ENCODE data around the gene BRICD5.
A peak's percentile ranks its signal among the peaks of the same experiment; 100 is the strongest.
"Not testable (repeated sequence)": the region's sequence is repeated elsewhere in the genome, so short reads cannot be mapped to it uniquely, and the experiment has no call there.

Gene BRICD5

DNA sequence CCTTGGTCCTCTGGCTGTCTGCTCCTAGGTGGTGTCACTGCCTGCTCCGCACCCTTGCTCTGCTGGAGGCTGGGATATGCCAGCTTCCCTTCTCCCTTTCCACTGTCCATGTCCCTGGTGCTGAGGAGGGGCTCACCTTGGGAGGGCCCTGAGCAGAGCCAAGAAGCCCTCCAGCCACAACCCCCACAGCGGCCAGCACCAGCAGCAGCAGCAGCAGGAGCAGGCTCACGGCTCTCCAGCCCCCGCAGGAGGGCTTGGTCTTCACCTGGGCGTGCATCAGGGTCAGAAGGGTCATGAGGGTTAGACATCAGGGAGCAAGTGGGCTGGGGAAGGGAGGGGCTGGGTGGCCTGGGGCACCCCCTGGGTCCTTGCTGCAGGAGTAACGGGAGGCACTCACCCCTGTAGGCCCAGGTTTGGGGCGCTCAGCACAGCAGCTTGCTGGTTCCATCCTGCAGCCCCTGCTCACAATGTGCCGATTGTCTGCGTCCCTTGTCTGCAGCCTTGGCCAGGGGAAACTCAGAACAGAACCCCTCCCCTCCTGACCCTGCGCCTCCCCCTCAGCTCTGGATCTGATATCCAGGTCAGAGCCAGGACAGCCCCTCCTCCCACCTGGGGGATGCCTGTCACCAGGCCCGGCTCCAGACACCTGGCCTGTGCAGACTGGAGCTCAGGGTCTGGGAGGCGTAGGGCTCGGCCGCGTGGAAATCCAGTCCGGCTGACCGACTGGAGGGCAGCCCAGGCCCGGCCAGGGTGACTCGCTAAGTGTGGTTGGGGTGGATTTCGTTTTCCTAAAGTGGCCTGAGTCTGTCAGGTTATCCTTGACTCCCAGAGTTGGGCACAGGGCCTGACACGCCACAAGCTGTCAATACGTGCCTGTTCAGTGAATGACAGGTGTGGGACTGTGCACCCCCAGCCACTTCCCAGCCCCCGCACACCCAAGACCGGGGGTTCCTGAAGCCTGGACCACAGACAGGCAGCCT is at the start of gene BRICD5:
Gene BRICD5 (minus strand): TSS at position 478 of the 980 bp plus-strand sequence. CDS start 30 bp downstream, at position 448.
- H3K4me3 ChIP-seq (ENCODE audit: low read depth, low read length) = no peak within 1 kb of the TSS

DNA sequence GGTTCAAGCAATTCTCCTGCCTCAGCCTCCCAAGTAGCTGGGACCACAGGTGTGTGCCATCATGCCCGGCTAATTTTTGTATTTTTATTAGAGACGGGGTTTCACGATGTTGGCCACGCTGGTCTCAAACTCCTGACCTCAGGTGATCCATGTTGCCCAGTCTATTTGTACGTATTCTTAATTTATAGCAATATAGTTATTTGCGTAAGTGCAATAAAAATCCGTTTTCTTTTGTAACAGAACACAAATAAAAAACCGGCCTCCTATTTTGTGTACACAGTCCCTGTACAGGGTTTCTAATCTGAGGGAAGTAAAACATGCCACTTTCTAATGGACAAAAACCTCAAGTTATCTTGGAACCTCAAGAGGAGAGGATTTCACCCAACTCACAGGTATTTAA is 49.6 kb upstream of the BRICD5 start:
- no peak overlapping the region for H3K4me3 ChIP-seq (ENCODE audit: low read depth, low read length)

DNA sequence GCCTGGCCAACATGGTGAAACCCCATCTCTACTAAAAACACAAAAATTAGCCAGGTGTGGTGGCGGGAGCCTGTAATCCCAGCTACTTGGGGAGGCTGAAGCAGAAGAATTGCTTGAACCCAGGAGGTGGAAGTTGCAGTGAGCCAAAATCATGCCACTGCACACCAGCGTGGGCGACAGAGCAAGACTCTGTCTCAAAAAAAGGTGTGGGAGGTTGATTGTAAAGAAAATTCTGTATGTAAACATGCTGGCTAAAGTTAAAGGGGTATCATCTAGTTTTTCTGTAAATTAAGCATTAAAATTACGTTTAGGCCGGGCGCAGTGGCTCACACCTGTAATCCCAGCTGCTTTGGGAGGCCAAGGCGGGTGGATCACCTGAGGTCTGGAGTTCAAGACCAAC is 47.9 kb upstream of the BRICD5 start:
- H3K4me3 ChIP-seq (ENCODE audit: low read depth, low read length) = not testable (repeated sequence)

DNA sequence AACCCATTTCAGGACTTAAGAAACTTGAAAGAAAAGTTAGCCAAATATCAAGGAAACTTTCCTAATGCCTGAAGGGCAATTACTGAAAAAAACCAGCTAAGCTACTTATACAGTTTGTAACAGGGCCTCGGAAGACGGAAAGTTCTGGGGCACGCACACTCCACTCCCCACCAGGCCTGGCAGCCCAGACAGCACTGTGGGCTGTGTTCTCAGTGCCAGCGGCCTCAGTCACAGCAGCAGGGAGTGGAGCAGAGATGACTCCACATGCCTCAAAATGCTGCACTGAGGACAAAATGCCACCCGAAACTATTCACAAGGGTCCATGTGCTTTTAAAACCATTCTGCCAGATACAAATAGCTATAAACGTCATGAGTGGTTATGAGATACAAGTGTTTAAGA is 47.1 kb upstream of the BRICD5 start:
- H3K4me3 ChIP-seq (ENCODE audit: low read depth, low read length) = no peak overlapping the region

DNA sequence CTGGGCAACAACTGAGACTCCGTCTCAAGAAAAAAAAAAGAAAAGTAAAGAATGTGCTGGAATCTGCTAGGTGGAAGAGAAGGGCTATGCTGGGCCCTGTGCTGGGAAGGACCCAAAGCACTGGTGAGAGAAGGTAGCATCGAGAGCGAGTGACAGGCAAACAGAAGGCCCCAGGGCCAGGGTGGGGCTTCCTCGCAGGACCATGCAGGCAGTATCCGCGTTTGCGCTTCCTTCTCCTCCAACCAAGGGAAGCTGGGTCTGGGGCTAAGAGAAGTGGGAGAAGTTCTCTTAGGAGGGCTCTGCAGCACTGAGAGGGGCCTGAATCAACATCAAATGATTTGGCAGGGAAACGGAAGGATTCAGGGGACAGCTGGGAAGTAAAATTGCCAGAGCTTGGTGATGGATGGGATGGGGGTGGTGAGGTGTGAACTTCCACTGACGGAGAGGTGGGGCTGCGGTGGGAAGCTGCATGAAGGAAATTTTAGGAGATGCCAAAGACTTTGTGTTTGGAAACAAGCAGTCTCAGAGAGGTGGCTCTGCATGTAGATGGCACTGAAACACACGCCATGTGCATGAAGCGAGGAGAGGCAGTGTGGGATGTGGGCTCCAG is 46.0 kb upstream of the BRICD5 start:
- H3K4me3 ChIP-seq (ENCODE audit: low read depth, low read length) = no peak overlapping the region

DNA sequence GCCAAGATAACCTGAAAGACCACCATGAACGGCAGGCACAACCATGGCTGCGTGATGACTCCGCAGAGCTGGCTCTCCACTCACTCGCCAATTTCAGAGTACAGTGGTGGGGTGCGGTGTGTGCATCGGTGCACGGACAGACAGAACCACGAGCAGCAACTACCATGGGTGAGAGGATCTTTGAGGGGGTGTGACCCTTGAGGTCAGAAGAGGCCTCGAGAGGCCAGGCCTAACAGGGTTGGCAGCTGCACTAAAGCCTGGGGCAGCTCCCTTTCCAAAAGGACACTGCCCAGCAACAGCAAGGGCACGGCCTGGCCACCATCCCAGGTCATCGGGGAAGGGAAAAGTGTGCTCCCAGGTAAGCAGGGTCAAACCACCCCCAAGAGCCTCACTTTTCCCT is 42.6 kb upstream of the BRICD5 start:
- H3K4me3 ChIP-seq (ENCODE audit: low read depth, low read length) = no peak overlapping the region

DNA sequence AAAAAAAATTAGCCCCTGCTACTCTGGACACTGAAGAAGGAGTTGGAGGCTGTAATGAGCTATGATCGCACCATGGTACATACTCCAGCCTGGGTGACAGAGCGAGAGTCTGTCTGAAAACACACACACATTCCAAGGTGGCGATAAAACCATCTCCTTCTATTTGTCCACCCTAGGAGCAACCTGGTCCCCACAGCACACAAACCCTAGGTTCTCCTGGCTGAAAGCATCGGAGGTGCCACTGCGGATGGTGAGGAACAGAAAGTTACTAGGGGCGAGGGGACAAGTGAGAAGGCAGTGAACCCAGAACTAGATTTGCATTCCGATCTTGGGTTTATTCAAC is 42.1 kb upstream of the BRICD5 start:
- no peak overlapping the region for H3K4me3 ChIP-seq (ENCODE audit: low read depth, low read length)

DNA sequence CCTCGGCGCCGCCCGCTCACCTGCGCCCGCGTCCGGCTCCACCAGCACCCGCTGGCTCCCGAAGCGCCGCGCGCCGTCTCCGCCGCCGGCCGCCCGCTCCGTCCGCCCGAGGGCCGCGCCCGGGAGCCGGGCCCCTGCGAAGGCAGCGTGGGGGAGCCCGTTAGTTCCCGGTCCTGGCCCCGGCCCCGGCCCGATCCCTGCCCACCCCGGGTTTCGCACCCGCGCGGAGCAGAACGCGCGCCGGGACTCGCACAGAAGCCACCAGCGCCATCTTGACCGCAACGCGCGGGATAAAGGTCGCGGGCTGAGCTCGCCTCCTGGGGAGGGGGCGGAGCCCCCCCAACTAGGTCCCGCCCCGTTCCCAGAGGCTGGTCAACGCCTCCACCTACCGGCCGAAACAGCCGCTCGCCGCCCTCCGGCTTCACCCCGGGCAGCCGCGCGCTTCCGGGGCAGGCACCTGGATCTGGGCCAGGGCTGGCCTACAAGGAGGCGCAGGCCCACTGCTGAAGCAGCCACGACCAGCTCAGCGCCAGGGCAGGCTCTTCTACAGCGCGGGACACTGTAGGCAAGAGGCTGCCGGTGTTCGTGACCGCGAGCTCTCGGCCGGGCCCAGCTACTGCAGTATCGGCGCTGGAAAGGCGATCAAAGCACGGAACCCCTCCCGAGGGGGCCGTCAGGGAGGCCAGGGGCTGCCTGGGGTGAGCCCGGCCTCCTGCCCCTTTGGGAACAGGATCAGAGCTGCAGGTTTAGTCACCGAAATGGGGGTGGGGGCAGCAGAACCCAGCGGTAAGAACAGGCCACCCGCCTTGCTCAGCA is 40.8 kb upstream of the BRICD5 start, which contains the start of gene ECI1:
Gene ECI1 (minus strand): TSS at position 292 of the 816 bp plus-strand sequence. CDS start 21 bp downstream, at position 271.
- peak within 1 kb of the TSS; percentile 71 for H3K4me3 ChIP-seq (ENCODE audit: low read depth, low read length)

DNA sequence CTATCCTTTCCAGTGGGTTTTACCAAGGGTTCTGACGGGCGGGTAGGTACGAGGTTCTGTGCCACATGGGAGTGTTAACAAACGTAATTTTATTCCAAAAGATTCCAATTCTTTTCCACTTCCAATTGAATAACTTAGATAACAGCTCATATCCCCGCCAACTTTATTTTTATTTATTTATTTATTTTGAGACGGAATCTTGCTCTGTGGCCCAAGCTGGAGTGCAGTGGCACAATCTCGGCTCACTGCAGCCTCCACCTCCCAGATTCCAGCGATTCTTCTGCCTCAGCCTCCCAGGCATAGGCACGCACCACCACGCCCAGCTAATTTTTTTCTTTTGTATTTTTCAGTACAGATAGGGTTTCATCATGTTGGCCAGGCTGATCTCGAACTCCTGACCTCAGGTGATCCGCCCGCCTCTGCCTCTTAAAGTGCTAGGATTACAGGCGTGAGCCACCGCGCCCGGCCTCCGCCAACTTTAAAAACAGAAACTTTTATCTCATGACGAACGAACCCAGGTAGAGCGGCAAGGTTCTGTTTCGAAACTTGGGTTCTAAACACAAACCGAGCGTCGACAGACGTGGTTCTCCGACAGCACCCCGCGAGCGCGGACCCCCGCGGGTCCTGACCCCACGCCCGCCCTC is 40.1 kb upstream of the BRICD5 start:
- H3K4me3 ChIP-seq (ENCODE audit: low read depth, low read length) = peak overlapping the region; percentile 71

DNA sequence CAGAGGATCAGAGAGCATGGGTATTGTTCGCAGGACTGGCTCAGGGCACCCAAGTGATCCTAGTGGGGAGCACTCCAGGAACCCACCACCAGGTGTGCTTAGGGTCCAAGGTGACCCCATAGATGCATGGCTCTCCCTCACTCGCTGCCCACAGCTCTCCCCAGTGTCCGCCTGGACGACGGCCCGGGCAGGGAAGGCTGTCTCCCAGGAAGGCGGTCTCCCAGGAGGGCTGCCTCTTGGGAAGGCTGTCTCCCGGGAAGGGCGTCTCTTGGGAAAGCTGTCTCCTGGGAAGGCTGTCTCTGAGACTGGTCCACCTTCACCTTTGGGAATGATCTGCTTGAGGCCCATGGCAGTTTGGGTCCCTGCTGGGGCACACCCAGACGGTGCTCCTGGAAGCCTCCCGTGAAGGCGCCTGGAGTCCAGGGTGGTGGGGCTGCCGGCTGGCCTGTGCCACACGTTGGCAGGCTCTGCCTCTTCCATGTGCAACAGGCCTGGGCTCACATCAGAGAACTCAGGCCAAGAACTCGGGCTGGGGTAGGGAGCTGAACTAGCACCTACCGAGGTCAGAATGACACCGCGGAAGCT is 35.7 kb upstream of the BRICD5 start:
- no peak overlapping the region for H3K4me3 ChIP-seq (ENCODE audit: low read depth, low read length)

DNA sequence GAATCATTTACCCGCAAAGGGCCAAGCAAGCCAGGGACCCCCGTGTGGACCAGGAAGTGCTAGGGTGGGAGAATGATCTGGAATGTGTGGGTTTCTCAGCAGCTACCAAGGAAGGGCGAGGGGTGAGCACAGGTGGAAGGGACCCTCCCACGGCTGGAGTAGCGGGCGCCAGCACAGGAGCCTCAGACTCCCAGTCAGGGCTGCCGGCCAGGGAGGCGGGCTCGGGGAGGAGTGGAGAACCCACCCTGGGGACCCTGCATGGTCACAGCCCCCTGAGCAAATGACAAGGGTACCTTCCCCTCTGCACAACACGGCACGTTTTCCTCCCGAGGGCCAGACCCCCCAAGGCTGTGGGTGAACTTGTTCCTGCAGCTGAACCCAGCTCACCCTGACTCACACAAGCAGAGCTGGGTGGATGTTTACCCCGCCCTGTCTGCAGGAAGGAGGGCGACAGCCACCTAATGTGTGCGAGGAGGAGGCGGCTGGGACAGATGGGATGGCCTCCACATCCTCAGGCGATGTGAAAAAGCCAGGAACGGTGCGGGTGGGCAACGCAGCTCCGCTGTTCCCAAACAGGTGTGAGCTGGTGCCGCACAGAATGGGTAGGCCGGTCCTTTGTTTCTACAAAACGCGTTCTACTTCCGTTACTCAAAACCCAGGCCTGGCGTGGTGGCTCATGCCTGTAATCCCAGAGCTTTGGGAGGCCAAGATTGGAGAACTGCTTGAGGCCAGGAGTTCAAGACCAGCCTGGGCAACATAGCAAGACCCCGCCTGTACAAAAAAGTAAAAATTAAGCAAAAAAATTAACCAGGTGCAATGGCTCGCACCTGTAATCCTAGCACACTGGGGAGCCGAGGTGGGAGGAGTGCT is 34.5 kb upstream of the BRICD5 start:
- no peak overlapping the region for H3K4me3 ChIP-seq (ENCODE audit: low read depth, low read length)

DNA sequence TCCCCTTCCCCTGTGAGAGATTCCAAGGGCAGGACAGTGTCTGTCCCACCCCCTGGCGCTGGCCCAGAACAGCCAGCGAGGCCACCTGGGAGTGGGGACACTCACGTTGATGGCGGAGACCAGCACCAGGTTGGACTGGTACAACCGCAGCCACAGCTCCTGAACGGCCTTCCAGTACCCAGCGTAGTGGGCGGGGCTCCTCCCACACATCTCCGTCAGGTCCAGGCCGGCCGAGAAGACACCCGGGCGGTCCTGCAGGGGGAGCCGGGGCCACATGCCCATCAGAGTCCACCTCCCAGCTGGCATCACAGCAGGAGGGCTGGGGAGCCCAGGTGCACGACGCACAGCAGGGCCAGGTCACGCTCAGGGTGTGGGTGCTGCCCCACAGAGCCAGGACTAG is 33.6 kb upstream of the BRICD5 start:
- no peak overlapping the region for H3K4me3 ChIP-seq (ENCODE audit: low read depth, low read length)

DNA sequence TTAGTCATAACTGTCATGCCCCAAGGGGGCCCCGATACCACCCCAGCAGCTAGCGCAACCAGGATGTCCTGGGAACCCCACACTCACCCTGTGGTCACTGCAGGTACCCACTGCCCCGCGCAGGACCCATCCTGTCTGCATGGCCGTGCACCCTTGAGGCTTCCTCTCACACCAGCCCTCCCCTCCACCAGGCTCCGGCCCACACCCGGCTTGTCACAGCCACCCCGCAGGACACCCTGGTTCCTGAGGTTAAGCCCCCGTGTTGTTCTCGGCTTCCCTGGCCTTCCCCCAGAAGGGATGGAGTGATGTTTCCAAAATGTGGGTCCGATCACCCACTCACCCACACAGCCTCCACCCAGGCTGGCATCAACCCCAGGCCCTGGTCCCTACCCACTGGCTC is 33.1 kb upstream of the BRICD5 start:
- no peak overlapping the region for H3K4me3 ChIP-seq (ENCODE audit: low read depth, low read length)

DNA sequence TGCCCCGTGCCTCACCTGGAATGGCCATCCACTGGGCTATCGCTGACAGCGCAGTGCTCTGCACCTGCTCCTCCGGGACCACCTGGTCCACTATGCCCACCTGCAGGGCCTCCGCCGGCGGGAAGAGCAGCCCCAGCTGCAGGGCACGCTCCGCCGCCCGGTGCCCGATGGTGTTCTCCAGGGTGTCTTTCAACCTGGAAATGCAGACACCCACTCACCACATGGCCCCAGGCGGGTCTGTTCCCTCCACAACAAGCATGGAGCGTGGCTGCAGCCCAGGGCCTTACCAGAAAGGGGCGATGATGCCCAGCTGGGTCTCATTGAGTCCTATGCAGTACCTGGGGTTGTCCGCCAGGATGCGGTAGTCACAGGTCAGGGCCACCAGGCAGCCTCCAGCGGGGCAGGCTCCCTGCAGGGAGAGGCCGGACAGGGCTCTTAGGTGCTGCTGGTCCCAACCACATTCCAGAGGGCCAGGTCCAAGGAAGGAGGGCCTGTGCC is 32.4 kb upstream of the BRICD5 start:
- no peak overlapping the region for H3K4me3 ChIP-seq (ENCODE audit: low read depth, low read length)

DNA sequence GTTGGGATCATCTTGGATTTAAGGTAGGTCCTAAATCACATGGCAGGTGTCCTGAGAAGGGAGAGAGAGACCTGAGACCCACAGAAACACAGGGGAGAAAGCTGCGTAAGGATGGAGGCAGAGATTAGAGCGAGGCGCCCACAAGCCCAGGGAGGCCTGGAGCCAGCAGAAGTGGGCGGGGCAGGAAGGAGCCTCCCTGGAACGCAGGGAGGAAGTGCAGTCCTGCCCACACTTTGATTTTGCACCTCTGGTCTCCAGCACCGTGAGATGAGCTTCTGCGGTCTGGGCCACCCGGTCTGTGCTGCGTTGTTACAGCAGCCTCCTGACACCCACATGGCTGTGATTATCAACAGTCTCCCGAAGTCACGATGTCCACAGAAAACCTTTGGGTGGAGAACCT is 31.9 kb upstream of the BRICD5 start:
- no peak overlapping the region for H3K4me3 ChIP-seq (ENCODE audit: low read depth, low read length)

DNA sequence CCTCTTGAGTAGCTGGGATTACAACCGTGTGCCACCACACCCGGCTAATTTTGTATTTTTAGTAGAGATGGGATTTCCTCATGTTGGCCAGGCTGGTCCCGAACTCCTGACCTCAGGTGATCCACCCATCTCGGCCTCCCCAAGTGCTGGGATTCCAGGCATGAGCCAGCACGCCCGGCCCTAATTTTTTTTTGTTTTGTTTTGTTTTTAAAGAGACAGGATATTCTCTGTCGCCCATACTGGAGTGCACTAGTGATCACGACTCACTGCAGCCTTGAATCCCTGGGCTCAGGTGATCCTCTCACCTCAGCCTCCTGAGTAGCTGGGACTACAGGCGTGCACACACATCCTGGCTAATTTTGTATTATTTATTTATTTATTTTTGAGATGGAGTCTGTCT is 29.7 kb upstream of the BRICD5 start:
- H3K4me3 ChIP-seq (ENCODE audit: low read depth, low read length) = not testable (repeated sequence)

DNA sequence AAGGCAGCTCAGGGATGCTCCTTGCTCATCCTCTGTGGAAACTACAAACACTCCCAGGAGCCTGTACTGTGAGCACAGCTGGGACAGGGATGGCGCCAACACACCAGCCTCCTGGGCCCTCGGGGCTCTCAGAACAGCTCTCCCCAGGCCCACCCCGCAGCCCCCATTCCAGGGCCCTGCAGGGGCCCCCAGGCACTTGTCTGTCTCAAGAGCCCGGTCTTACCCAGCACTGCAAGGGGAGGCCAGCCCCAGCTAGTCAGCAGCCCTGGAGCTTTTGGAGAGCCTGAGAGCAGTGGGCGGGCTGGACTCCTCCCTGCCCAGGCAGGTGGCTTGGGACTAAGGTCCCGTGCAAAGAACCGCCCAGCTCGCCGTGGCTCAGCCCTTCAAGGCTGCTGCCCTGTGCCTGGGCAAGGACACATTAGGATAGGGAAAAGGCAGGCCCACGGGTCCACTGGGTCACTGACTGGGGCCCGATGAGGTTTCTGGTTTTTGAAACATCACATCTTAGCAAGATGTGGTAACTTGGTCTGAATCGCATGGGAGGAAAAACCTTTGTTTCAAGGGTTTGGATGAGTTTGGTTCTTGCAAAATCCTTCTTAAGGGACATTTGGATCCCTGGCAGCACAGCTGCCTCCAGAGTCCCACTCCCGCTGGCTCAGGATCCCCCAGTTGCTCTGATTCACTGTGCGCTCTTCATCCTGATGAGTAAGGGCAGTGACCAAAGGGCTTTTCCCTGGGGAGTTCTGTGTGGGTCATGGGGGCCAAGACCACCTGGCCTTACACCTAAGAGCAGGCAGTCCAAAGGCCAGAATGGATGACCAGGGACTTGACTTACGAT is 28.4 kb upstream of the BRICD5 start:
- no peak overlapping the region for H3K4me3 ChIP-seq (ENCODE audit: low read depth, low read length)

DNA sequence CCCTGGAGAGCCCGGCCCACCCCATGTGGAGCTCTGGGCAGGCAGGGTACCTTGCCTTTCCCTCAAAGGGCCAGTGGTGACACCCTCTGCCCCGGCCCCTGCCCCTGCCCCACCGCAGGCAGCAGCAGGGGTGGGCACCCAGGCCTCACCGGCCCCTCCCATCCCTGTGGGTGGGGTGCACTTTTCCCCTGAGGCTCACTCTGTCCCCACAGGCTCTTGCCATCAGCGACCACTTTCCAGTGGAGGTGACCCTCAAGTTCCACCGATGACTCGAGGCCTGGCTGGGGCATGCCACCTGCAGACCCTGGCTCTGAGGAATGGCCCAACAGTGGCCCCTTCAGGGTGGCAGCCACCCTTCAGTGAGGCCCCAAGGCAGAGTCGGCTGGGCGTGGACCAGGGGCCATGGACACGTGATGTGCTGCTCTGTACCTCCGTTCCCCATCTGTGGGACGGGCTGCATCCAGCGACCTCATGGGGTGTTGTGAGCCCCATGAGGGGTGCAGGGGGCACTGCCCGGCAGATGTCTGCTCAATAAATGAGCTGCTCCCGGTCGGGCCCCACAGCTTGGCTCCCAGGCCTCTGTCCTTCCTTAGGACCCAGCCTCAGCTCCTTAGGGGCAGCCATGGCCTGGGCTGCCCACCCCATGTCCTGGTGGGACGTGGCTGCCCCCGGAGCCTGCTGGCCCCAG is 27.6 kb upstream of the BRICD5 start:
- no peak overlapping the region for H3K4me3 ChIP-seq (ENCODE audit: low read depth, low read length)
